Measurements from ENCODE around the gene MEG3. TPM values are rescaled to one million over a fixed set of nuclear protein-coding genes. Genes with fewer than 3 reads are reported as not detected.

MEG3 gene
- not detected in 2 replicates for total RNA-seq

DNA sequence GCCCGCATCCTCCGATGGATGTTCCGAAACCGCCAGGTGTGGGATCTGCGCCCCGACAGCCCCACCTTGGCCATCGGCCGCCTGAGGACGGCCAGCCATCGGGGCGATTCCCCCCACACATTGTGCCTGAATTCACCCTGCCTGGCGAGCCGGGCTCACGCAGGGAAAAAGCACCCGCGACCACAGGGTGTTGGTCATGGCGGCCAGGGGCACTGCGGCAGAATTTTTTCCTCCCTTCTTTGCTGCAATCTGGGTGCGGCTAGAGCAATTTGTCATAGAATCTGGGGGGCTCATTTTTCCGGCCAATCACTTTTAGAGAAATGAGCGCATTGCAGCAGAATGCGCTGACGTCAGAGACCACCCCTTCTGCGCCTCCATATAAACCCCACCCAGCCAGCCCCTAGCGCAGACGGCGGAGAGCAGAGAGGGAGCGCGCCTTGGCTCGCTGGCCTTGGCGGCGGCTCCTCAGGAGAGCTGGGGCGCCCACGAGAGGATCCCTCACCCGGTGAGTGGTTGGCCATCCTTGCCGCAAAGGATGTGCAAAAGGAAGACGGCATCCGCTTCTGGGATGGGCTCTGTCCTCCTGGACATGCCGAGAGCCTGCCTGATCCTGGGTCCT, at the start of gene MEG3:
MEG3 (plus strand) TSS at position 406 of the 619 bp plus-strand sequence.
- Mint-ChIP-seq H3K27ac (no peak within 1 kb of the TSS), H3K4me3 (no peak within 1 kb of the TSS), H3K4me1 (peaks cover 2% of the 10 kb centered on the region), H3K27me3 (peaks cover 43% of the 10 kb centered on the region), H3K36me3 (ENCODE audit: low read depth) (peaks cover 1% of the 10 kb centered on the region), H3K9me3 (peaks cover 8% of the 10 kb centered on the region)
- DNase-seq, result no peak
- intact Hi-C loops (cut with micrococcal nuclease), result no loop called here

DNA sequence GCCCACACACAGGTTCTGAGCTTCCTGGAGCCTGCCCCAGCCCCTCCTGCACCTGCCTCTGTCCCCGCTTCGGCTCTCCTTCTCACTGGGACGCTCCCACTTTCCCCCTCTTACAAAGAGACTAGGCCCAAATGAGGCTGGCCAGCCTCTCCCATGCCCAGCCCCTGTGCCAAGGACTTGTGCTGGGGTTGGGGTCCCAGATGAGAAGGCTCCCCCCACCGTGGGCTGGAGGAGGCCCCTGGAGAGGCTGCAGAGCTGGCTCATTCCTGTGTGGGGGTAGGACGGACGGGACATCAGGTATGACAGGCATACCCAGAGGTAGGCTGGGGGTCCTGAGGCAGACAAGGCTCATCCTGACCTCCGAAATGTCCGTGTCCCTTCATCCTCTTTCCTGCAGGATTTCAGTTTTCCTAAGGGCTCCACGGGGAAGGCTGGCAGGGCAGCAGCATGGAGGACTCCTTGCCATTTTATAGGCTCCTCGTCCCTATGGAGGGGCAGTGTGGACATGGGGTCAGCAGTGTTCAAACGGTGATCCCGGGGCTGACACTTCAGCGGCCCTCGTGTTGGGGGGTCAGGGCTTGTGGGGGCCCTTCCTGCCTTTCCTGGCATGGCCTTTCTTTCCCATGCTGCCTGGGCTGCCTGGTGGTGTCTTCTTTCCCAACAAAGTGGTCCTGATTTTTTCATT, 49.1 kb upstream of the MEG3 start:
- H3K36me3 Mint-ChIP-seq (ENCODE audit: low read depth), result no peaks in the 10 kb centered on the region
- no peaks in the 10 kb centered on the region for H3K9me3 Mint-ChIP-seq
- no peaks in the 10 kb centered on the region for H3K27me3 Mint-ChIP-seq
- DNase-seq, result no peak
- H3K27ac Mint-ChIP-seq, result no peak overlapping the region
- H3K4me3 Mint-ChIP-seq, result no peak overlapping the region
- no peaks in the 10 kb centered on the region for H3K4me1 Mint-ChIP-seq
- intact Hi-C loops (cut with micrococcal nuclease), result no loop called here

DNA sequence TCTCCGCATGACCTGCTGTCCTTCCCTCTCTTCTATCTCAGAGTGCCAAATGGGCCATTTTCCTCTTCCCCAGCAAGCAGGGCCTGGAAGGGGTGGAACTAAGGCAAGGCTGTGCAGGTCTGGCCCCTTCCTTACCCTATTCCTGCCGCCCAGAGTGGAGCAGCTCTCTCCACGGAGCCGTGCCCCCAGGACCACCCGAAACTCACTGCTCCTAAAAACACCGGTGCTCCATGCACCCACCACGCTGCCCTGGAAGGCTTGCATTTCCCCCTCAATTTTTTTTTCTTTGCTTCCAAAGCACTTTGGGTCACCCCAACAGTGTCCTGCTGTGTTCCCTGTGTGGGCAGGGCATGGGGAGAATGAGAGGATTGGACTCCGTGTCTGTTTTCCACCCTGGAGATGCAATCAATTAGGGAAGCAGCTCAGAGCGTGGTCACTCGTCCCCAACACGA, 48.5 kb upstream of the MEG3 start:
- no peaks in the 10 kb centered on the region for H3K4me1 Mint-ChIP-seq
- intact Hi-C loops (cut with micrococcal nuclease), result no loop called here
- no peak overlapping the region for H3K4me3 Mint-ChIP-seq
- no peaks in the 10 kb centered on the region for H3K27me3 Mint-ChIP-seq
- DNase-seq, result no peak
- H3K36me3 Mint-ChIP-seq (ENCODE audit: low read depth), result no peaks in the 10 kb centered on the region
- H3K27ac Mint-ChIP-seq, result no peak overlapping the region
- no peaks in the 10 kb centered on the region for H3K9me3 Mint-ChIP-seq

DNA sequence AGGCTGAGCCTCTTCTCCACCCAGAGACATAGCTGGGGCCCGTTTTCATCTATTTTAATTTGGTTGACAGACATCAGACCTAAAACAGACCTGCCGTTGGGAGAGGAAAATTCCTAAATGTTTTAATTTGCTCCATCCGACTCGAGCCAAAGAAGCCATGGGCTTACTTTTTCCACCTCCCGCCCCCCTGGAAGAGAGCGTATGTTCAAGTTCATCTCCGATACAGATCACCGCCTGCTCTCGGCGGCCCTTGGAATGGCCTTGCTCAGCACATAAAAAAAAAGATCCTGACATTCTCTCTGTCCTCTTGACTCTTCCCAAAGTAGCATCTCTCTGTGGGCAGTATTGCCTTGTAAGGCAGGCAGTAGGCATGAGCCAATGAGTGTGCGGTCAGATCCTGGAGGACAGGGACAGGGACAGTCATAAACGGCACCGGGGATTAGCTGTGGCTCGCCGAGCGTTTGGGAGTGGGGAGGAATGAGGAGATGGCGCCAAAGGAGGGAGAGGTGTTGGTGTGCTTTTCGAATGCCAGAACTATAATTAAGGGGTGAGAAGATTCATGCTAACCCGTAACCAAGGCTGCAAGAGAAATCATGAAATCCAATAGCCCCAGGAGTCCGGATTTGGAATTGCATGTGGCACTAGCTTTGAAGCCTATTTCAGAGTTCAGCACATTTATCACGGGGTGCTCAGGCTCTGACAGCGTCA, 47.9 kb upstream of the MEG3 start:
- no peaks in the 10 kb centered on the region for H3K27me3 Mint-ChIP-seq
- no peaks in the 10 kb centered on the region for H3K36me3 Mint-ChIP-seq (ENCODE audit: low read depth)
- H3K27ac Mint-ChIP-seq, result no peak overlapping the region
- intact Hi-C loops (cut with micrococcal nuclease), result no loop called here
- no peak for DNase-seq
- H3K4me3 Mint-ChIP-seq, result no peak overlapping the region
- H3K4me1 Mint-ChIP-seq, result no peaks in the 10 kb centered on the region
- H3K9me3 Mint-ChIP-seq, result no peaks in the 10 kb centered on the region

DNA sequence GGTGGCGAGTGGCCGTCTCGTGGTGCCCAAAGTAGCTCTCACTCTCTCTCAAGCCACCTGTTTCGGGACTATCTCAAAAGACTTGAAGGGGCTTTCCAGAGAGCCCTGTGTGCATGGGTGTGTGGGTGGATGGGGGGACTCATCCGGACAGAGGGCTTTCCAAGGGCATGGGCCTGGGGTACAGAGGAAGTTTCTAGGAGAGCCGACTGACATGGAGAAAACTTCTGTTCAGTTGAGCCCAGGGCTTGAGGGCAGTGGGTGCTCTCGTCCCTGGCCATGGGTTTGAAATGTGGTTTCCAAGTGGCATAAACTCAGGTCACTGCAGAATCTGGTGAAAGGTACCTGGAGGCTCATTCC, 47.4 kb upstream of the MEG3 start:
- H3K4me3 Mint-ChIP-seq, result no peak overlapping the region
- no peaks in the 10 kb centered on the region for H3K9me3 Mint-ChIP-seq
- no peaks in the 10 kb centered on the region for H3K4me1 Mint-ChIP-seq
- no peaks in the 10 kb centered on the region for H3K27me3 Mint-ChIP-seq
- H3K36me3 Mint-ChIP-seq (ENCODE audit: low read depth), result no peaks in the 10 kb centered on the region
- intact Hi-C loops (cut with micrococcal nuclease), result no loop called here
- H3K27ac Mint-ChIP-seq, result no peak overlapping the region
- DNase-seq, result no peak

DNA sequence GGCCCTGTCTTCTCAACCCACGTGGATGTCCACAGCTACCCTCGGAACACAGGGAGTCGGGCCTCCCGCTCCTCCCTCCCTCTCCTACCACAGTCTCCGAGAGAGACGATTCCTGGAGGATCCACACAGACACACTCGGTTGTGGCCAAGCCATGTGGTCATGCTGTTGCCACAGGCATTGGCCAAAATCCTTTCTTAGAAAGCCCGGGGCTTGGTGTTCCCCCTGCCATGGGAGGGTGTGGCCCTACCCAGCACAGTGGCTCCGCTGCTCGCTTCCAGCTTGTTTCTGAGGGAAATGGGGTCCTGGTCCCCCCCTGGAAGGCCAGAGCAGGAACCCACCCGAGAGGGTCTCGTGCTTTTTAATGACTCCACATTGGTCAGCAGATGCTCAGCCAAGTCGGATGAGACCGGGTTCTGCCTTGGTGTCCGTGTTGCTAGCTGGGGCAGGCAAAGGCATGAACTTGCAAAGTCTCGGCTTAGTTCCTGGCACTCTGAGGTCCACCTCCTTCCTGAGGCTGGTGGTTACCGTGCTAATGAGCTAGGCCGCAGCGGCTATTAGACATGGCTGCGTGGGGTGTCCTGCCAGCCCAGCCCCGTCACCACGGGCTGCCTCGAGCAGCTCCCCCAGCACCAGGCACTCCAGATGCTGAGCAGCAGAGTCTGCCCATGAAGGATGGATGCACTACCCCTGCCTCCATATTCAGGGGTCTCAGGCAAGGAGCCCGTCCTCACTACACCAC, 46.8 kb upstream of the MEG3 start:
- H3K36me3 Mint-ChIP-seq (ENCODE audit: low read depth), result no peaks in the 10 kb centered on the region
- H3K4me3 Mint-ChIP-seq, result no peak overlapping the region
- no peaks in the 10 kb centered on the region for H3K27me3 Mint-ChIP-seq
- H3K9me3 Mint-ChIP-seq, result no peaks in the 10 kb centered on the region
- DNase-seq, result no peak
- intact Hi-C loops (cut with micrococcal nuclease), result no loop called here
- no peaks in the 10 kb centered on the region for H3K4me1 Mint-ChIP-seq
- no peak overlapping the region for H3K27ac Mint-ChIP-seq

DNA sequence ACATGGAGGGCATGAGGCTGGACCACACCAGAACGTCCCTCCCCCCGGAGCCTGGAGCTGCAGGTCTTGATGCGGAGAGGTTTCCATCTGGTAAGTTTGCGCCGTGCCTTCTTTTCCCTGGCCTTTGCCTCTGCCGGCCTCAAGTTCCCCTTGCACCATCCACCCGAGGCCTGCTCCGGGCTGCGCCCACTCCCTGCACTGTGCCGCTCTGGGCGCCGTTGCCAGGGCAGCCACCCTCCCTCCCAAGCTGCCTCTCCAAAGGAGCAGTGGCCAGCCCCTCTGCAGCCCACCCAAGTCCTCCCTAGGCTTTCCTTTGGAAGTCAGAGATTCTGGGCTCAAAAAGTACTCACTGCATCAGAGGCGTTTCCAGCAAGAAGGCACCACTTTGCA, 46.2 kb upstream of the MEG3 start:
- no peaks in the 10 kb centered on the region for H3K9me3 Mint-ChIP-seq
- H3K36me3 Mint-ChIP-seq (ENCODE audit: low read depth), result no peaks in the 10 kb centered on the region
- intact Hi-C loops (cut with micrococcal nuclease), result no loop called here
- DNase-seq, result no peak
- H3K4me1 Mint-ChIP-seq, result no peaks in the 10 kb centered on the region
- H3K4me3 Mint-ChIP-seq, result no peak overlapping the region
- H3K27ac Mint-ChIP-seq, result no peak overlapping the region
- no peaks in the 10 kb centered on the region for H3K27me3 Mint-ChIP-seq

DNA sequence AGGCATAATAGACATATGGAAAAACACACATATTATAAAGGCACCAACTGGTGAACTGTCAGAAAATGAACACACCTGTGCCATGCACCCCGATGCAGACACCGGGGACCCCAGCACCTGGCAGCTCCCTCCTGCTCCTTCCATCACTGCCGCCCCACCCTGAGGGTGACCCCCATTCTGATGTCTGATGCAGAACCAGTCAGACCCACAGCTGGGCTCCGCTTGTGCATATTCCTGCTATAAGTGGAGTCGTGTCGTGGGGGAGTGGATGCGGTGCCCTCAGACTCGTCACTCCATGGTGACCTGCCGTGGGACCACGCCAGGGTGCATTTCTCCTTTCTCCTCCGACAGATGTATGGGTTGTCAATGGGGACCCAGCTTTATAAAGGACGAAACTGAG, 45.7 kb upstream of the MEG3 start:
- no peaks in the 10 kb centered on the region for H3K27me3 Mint-ChIP-seq
- no peaks in the 10 kb centered on the region for H3K36me3 Mint-ChIP-seq (ENCODE audit: low read depth)
- H3K9me3 Mint-ChIP-seq, result no peaks in the 10 kb centered on the region
- no peak overlapping the region for H3K27ac Mint-ChIP-seq
- DNase-seq, result no peak
- intact Hi-C loops (cut with micrococcal nuclease), result no loop called here
- H3K4me1 Mint-ChIP-seq, result no peaks in the 10 kb centered on the region
- no peak overlapping the region for H3K4me3 Mint-ChIP-seq

DNA sequence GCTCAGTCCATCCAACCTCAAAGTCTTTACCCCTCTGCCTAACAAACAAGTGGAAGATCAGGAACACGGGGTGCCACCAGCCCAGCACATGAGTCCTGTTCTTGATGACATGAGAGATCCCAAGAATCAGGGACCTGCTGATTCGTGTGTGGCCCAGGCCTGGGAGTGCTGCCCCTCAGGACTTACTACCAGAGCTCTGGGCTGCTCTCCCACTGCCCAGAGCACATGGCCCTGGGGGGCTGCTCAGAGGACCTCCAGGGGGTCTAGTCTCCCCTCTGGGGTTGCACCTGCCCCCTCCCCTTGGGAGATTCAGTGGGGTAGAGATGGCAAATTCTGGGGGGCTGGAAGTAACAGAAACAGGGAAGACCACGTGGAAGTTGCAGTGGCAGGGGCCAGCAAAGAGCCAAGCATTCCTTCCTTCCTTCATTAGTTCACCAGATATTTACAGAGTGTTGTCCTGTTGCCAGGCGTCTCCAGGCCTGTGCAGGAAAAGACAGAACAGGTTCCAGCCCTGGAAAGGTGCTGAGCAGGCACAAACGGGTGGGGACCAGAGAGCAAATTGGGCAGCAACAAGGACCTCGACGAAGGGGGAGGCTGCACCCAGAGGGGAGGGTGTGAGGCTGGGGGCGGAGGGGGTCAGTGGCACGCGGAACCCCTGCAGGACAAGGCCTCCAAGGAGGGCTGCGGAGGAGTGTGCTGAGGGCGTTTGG, 45.1 kb upstream of the MEG3 start:
- intact Hi-C loops (cut with micrococcal nuclease), result no loop called here
- Mint-ChIP-seq H3K36me3 (ENCODE audit: low read depth) (no peaks in the 10 kb centered on the region), H3K4me3 (no peak overlapping the region), H3K27me3 (no peaks in the 10 kb centered on the region), H3K4me1 (no peaks in the 10 kb centered on the region), H3K27ac (no peak overlapping the region), H3K9me3 (no peaks in the 10 kb centered on the region)
- DNase-seq, result no peak

DNA sequence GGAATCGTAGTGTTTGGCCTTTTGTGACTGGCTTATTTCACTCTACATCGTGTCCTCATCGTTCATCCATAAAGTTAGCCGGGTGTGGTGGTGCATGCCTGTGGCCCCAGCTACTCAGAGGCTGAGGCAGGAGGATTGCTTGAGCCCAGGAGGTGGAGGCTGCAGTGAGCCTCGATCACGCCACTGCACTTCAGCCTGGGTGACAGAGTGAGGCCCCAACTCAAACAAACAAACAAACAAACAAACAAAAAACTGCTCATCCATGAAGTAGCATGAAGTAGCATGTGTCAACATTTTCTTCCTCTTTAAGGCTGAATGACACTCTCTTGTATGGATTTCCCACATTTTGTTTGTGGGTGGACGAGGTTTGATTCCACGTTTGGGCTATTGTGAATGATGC, 44.0 kb upstream of the MEG3 start:
- no peak overlapping the region for H3K4me3 Mint-ChIP-seq
- H3K36me3 Mint-ChIP-seq (ENCODE audit: low read depth), result no peaks in the 10 kb centered on the region
- intact Hi-C loops (cut with micrococcal nuclease), result no loop called here
- H3K9me3 Mint-ChIP-seq, result no peaks in the 10 kb centered on the region
- no peak for DNase-seq
- H3K27me3 Mint-ChIP-seq, result no peaks in the 10 kb centered on the region
- H3K27ac Mint-ChIP-seq, result no peak overlapping the region
- H3K4me1 Mint-ChIP-seq, result no peaks in the 10 kb centered on the region

DNA sequence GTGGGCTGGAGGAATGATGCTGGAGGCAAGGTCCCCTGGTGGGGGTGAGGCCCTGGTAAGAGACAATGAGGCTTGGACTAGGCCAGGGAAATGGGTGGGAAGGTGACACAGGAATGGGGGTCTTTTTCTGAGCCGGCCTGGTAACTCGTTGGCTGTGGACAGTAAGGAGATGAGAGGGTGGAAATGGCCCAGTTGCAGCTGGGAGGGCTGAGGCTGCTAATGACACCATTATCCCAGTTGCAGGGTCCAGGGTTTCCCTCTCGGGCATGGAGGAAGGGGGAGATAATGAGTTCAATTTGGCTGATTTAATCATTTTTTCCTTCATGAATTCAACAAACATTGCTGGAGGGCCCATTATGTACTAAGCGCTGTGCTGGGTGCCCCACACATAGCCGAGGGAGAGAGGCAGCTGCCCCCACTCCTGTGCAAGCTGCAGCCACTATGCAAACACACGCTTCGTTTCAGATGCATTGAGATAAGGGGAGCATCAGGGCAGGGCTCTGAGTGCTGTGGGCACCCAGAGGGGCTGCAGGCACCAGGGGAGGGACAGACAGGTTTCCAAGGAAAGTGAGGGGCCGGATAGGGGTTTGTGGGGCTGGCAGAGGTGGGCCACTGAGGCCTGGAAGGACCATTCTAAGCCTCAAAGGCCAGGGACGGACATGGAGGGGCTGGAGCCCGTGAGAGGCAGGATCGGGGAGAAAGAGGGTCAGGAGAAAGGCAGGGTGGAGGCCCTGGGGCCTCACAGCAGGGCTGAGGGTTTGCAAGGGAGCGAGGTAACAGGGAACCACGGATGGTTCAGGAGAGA, 43.2 kb upstream of the MEG3 start:
- Mint-ChIP-seq H3K27me3 (no peaks in the 10 kb centered on the region), H3K36me3 (ENCODE audit: low read depth) (no peaks in the 10 kb centered on the region), H3K9me3 (no peaks in the 10 kb centered on the region), H3K27ac (no peak overlapping the region), H3K4me1 (no peaks in the 10 kb centered on the region), H3K4me3 (no peak overlapping the region)
- intact Hi-C loops (cut with micrococcal nuclease), result no loop called here
- DNase-seq, result no peak

DNA sequence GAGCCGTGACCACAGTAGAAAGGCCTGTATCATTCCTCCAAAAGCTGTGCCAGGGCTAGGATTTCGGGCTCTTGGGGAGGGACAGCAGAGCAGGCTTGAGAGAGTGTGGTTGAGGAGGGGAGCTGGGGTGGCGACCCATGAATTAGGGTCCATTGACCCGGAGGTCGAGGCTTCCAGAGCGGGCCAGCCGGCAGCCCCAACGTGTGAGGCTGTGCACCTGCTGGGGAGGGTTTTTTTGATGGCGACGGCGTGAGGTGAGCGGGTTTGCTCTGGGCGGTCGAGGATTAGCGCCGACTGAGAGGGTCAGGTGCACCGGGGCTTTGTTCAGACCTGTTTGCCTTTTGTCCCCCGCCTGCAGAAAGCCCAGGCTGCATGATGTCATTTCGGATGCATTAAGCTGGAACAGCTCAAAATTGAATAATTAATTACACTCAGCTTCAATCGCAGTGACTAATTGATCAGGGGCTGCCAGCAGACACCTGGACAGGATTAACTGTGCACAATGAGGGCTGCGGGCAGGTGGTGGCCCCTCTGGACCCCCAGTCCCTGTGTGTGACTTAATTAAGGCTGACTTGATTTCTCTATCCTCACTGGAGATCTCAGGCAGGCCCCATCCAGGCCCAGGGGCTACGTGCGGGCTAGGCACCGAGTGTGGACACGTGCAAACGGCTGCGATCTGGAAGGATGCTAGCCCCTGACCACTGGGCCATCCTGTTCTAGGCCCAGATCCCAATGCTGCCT, 42.1 kb upstream of the MEG3 start:
- intact Hi-C loops (cut with micrococcal nuclease), result no loop called here
- Mint-ChIP-seq H3K4me3 (no peak overlapping the region), H3K36me3 (ENCODE audit: low read depth) (no peaks in the 10 kb centered on the region)

More for the DNA sequence above, 42.1 kb upstream of the MEG3 start:
- H3K4me1 Mint-ChIP-seq, result no peaks in the 10 kb centered on the region
- DNase-seq, result no peak
- no peaks in the 10 kb centered on the region for H3K9me3 Mint-ChIP-seq
- H3K27ac Mint-ChIP-seq, result no peak overlapping the region
- no peaks in the 10 kb centered on the region for H3K27me3 Mint-ChIP-seq
